SH-SY5Y (cell line): ENCODE measurements around the gene KIRREL1.

Experiments
- GATA2 ChIP-seq: IDR thresholded peaks from 2 replicates; pipeline ENCODE4 v1.6.1; 2011; ENCODE audit warnings: mild to moderate bottlenecking, low read depth, low read length
- GATA3 ChIP-seq: IDR thresholded peaks from 2 replicates; pipeline ENCODE4 v1.6.1; 2011; ENCODE audit warnings: low read depth, mild to moderate bottlenecking, low read length, moderate library complexity

Gene KIRREL1

GRCh38 chr1:158011714-158012113 lies 18.3 kb downstream of the KIRREL1 start:
- no peak for TF ChIP-seq GATA3

GRCh38 chr1:158013840-158014730 lies 20.6 kb downstream of the KIRREL1 start:
- TF ChIP-seq GATA2 (no peak), GATA3 (no peak)

- TF ChIP-seq GATA3 (no peak), GATA2 (no peak)
Observed at GRCh38 chr1:158014731-158015320, 21.4 kb downstream of the KIRREL1 start.

DNA sequence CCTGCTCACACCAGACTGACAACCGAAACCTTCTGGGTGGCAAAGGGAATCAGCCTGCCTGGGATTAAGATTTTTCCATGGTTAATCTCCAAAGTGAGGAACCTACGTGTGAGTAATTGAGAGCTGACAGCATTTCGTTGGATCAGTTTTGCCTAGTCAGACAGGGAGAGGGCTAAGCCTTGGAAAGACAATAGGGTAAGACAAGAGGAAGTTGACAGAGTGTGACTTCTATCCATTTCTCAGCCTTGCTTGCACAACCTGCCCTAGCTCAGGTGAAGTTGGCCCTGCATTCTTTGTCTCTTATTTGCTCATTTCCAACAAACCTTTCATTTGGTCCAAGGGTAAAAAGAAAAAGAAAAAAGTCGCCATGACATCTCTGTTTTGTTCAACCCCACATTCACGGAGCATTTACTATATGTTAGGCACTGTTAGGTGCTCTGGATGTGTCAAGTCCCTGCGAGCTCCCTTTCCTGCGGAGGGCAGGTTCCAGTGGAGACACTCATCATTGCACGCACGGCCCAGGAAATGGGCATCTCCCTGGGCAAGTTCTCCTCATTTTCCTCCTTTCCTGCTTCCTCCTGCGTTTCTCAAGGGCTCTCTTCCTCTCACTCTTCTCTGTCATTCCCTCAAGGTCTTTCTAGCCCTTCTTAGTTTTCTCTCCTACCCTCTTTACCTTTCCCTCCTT lies 23.3 kb downstream of the KIRREL1 start:
- TF ChIP-seq GATA2 (no peak), GATA3 (no peak)

DNA sequence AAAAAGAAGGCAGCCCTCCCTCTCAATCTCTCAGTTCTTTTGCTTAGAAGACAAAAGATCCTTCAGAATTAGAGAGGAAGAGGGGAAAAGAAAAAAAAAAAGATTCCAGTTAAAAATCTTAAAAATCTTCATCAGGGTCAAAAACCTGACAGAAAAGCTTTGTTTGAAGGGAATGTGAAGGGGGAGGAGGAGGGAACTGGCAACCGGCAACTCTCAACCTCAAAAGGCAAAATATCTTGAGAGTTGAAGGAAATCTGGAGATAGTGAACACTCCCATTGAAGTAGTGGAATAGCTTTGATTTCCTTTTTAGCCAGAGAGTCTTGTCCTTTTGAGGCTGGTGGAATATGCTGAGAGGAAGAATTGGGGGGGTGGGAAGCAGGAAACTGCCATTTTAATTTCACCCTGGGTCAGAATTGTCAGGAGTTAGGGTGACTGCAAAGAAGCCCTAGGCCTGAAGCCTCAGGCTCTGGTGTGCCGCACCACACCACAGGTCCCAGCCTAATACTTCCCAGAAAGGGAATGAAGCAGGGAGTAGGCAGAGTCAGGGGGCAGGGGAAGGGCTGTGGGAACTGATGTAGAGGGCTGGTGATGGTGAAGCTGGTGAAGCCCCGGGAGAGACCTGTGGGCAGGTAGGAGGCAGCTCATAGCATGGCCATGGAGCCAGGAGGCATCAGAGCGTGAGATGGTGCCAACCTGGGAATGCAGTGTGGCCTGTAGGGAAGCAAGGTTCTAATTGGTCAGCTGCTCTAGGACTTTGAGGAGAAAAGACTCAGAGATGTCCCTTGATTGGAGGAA lies 24.6 kb downstream of the KIRREL1 start:
- no peak for TF ChIP-seq GATA2

- no peak for TF ChIP-seq GATA2
- no peak for TF ChIP-seq GATA3
Observed at GRCh38 chr1:158019171-158019868, 25.9 kb downstream of the KIRREL1 start.

DNA sequence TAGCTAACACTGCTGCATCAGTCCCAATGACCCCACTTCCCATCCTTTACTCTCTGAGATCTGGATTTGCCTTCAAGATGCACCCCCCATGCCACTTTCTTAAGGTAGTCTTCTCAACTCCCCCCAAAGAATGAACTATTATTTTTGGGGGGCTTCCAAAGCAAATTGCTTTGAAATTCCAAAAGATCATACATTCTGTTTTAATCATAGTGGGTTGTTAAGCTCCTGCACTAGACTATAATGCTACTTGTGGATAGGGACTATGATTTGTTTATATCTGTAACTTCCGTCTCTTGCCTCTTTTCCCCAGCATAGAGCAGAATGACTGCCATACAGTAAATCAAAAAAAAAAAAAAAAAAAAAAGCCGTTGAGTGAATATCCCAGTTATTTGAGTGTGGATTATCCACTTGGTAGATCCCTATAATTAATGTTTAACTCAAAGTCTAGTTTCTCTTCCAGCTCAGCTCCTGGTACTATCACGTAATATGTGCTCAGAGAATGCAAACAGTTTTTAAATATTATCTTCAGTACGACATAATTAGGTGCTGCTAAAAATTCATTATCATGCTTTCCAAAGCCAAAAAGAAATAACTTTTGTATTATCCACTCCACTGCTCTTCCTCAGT lies 26.9 kb downstream of the KIRREL1 start:
- TF ChIP-seq GATA3 (no peak), GATA2 (no peak)

DNA sequence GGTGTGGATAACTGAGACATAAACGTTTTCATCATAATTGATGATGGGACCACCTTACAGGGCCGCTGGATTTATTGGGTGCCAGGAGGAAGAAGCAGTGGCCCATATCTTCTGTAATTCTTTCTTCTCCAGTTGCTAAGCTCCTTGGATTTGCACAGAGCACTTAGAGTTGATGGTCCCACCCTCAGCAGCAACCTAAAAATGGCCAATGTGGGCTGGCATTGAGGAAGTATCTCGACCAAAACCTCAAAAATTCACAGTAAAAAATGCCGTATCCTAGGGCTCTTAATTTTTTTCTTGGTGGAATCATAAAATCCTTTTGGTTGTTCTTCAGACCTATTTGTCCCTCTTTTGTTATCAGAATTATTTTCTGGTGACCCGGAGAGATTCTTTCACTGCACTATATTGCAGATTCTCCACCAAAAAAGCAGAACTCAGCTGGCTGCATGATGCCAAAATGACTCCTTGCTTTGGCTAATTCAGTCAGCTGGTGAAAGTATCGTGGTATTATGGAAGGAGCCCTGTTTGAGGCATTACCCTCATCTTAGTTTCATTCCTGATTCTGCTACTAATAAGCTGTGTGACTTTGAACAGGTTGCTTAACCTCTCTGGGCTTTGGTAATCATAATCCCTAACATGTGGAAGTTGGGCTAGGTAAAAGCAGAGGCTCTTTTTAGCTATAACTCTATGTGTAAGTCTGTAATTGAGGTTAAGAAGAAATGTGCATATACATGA lies 27.6 kb downstream of the KIRREL1 start:
- no peak for TF ChIP-seq GATA2
- TF ChIP-seq GATA3: no peak

DNA sequence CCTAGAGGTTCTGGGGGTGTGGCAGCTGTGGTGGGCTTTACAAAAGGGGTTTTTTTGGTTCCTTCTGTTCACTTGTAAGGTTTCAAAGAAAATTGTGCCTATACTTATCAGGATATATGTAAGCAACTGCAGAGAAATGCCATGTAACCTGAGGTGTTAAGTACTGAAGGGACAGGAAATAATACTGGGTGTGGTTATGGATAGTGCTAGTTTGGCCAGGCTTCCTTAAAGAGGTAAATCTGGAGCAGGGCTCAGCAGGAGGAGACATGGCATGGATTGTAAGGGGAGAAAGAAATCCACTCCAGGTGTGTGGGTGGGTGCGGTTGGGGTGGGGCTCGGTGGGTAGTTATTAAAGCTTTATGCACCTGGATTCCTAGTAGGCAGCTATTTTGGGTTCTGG lies 28.3 kb downstream of the KIRREL1 start:
- TF ChIP-seq GATA2: no peak
- TF ChIP-seq GATA3: no peak

DNA sequence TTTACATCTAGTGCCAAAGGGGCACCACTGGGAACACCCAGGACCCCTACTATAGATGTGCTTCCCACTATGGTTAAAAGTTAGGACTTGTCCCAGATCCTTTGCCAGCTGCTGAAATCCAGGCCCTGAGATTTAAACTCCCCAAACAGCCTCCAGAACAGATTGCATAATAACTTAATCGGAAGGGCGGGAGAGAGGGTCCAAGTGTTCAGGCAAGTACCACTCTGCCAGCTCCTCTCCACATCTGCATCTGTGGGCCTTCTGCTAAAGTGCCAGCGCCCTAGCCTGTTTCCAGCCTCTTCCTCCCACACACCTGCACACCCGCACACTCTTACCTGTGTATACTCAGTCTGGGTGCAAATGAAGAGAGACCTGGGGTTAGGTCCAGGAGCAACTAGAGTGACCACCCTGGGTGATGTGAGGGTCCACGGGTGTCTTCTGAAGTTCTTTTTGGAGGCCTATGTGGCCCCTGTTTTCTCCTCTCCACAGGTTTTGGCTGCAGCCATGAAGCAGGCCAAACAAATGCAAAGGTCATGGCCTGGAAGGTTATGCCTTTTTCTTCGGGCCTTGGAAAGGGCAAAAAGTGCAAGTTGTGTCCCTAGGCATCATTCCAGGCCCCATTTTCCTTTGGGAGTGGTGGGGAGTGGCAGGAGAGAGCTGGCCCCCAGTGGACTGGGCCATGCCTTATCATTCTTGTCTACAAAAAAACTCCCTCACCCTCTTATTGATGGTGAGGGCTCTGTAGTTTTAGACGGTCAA lies 29.3 kb downstream of the KIRREL1 start:
- no peak for TF ChIP-seq GATA2

DNA sequence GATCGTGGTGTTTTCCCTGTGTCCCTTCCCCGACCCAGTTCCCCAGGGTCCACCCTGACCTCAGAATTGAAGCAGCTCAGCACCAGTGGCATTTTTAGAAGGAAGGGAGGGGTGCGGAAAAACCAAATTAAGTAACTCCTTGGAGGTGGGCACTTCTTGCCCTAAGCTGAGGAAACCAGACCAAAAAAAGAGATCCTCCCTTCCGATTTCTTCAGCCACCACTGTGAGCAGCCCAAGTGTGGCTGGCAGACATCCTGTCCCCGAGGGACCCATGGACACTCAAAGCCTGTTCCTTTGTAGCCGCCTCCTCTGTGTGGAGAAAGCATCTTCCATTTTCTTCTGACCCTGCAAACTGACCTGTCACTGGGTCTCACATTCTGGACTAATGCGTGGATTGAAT lies 31.3 kb downstream of the KIRREL1 start:
- TF ChIP-seq GATA2 (no peak), GATA3 (no peak)
